Measurements from ENCODE around the gene PGRMC1.
"Not testable (repeated sequence)": the region's sequence is repeated elsewhere in the genome, so short reads cannot be mapped to it uniquely, and the experiment has no call there.

The PGRMC1 gene

DNA sequence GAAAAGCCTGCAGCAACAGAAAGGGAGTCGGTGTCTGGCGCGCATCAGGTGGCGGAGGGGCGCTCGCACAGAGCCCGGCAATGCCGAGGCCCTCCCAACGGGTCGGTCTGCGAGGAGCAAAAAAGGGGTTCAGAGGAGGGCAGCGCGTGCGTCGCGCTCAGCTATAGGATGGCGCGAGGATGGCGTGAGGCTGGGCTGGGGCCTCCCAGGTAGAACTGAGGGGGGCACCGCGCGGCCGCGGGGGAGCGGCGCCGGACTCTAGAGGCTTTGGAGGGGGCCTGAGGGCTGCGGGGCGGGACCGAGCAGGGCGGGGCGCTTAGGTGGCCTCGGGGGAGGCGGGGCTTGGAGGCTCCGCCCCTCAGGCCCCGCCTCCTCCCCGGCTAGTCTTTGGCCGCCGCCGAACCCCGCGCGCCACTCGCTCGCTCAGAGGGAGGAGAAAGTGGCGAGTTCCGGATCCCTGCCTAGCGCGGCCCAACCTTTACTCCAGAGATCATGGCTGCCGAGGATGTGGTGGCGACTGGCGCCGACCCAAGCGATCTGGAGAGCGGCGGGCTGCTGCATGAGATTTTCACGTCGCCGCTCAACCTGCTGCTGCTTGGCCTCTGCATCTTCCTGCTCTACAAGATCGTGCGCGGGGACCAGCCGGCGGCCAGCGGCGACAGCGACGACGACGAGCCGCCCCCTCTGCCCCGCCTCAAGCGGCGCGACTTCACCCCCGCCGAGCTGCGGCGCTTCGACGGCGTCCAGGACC, at the start of gene PGRMC1:
TSS of gene PGRMC1 (plus strand) at position 414 of the 751 bp plus-strand sequence. CDS start at position 493, 79 bp downstream.
- peak; percentile 45 to 62 for DNase-seq (ENCODE audit: low read depth in 1 of 2, low spot score in 1 of 2)

DNA sequence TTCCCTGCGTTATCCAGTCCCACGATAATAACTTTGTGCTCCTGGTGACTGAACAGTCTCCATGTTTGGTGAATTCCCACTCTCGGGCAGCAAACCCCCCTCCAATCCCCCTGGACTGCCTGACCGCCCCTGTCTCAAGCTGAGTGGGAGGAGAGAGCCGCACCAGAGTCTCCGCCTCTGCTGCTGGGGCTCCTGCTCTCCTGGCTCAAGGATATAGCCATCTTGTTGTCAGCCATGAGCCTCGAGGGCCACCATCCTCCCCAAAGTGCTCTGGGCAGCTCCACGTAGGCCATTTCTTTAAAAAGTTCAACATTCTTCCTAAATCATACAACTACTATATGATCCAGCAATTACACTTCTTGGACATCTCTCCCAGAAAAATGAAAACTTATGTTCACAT, 49.3 kb upstream of the PGRMC1 start:
- DNase-seq (ENCODE audit: low read depth in 1 of 2, low spot score in 1 of 2) = no peak

DNA sequence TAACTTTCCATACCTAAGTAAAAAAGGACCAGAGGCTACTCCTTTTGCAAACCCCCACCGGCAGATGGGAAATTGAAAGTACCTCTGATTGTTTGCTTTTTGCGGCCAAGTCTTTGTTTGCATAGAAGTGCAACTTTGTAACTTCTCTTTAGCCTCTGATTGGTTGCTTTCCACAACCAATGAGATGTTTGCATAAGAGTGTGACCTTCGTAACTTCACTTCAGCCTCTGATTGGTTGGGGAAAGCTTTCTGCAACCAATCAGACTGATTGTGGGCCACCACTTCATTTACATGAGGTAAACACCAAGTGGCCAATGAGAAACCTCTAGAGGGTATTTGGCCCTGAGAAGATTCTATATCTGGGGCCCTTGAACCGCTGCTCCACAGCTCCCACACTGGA, 48.8 kb upstream of the PGRMC1 start:
- DNase-seq (ENCODE audit: low read depth in 1 of 2, low spot score in 1 of 2) = no peak

DNA sequence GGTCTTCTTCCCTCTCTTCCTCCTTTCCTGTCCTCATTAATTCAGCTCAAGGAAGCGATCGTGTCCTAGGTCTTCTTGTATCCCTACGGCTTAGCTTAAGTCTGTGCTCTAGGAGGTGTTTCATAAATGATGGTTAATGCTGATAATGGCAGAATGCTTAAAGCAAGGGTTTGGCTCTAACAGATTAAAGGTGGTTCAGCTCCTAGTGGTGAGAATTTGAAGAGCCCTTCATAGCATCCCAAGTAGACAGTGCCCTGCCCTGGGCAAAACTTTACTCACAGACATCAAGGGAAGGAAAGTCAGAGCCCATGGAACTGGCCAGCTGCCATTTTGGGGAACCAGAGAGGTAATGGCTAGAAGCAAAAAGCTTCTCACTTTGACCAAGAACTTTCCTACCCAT, 47.0 kb upstream of the PGRMC1 start:
- no peak for DNase-seq (ENCODE audit: low read depth in 1 of 2, low spot score in 1 of 2)

DNA sequence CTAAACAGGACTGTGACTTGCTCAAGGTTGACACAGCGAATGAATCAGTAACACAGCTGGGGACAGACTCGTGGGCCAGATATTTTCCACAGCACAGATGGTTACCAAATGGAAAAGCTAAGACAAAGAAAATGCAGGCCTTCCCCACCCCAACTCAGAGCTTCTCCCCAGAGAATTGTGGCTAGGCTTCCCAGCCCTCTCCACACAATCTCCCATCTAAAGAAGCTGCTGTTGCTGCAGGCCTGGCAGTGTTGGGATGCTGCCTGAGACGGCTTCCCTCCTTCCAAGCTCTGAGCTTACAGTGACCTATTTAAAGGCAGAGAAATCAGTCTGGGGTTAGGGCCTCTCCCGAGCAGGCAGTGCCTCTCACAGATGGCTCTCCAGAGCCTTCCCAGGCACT, 46.5 kb upstream of the PGRMC1 start:
- no peak for DNase-seq (ENCODE audit: low read depth in 1 of 2, low spot score in 1 of 2)

DNA sequence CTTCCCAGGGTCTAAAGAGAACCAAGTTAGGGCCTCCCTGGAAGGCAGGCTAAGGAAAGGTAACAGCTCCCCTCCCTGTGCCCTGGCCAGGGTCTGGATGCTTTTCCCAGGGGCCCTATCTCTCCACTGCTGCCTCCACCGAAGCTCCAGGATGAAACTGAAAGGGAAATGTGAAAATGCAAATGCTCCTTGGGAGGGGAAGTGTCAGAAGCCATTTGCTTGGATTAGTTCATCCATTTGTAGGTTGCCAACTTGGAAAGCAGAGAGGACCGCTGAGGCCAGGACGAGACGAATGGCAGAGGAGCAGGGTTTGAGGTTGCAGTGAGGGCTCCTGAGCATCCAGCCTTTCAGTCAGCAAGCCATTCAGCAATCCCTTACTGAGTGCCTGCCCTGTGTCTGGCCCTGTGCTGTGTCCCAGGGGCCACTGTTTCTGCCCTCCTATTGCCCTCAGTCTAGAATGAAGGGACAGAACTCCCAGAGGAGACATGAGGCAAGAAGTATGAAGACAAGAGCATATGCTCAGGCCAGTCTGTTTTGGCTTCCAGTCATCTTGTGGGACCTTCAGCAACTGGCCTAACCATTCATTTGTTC, 45.9 kb upstream of the PGRMC1 start:
- no peak for DNase-seq (ENCODE audit: low read depth in 1 of 2, low spot score in 1 of 2)

DNA sequence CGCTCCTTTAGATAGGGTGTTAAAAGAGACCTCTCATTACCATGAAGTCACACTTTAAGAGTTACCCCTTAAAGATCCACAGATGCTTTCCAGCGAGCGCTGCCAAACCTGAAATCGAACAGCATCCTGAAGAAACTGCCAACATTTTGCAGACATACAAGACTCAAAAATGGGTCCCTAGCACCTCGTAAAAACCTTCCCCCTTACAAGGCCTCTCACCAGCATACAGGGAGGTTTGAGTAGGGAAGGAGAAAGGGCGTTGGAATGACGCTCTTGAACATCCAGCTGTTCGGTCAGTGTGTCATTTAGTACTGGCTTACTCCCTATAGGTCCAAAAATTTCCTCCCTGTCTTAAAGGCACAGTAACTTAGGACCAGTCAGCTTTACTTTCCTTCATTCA, 45.3 kb upstream of the PGRMC1 start:
- DNase-seq (ENCODE audit: low read depth in 1 of 2, low spot score in 1 of 2) = no peak

DNA sequence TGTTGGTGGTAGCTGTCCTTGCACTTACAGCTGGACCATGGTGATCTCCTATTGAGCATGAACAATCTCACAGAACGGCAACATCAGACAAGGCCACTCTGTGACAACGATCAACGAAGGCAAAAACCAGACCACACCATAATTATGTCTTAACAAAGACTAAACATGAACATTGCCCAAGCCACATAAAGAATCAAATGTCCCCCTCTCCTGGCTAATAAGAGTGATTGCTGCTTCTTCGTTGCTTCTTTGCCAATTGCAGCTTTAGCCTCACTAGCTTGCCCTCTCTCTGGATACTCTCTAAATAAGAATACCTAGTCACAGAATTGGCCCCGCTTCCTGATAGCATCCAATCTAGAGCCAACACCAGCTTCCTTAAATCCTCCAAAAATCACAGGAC, 41.5 kb upstream of the PGRMC1 start:
- DNase-seq (ENCODE audit: low read depth in 1 of 2, low spot score in 1 of 2) = no peak

DNA sequence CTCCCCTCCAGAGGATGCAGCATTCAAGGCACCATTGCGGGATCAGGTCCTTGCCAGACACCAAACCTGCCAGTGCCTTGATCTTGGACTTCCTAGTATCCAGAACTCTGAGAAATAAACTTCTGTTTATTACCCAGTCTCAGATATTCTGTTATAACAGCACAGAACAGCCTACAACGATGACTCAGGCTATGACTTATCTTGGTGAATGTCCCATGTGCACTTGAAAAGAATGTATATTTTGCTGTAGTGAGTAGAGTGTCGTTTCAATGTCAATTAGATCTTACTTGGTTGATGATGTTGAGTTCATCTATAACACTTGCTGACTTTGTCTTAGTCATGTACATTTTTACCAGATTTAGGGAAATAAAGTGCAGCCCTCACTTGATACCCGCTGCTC, 34.5 kb upstream of the PGRMC1 start:
- DNase-seq (ENCODE audit: low read depth in 1 of 2, low spot score in 1 of 2) = no peak

DNA sequence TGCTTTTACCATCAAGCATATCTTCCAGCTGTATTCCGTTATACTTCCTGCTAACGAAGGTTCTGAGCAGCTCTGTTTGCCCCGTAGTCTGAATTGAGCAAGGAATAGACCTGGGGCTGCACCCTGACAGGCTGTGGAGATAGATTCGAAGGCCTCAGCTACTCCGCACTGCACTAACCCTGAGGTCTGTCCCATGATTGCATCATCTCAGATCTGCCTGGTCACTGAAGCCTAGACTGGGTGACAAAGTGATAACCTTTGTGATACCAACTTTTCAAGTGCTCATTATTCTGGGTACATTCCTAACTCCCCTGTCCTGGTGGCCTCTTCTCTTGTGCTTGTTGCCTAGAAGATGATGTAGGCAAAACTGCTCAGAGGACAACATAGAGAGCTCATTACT, 29.9 kb upstream of the PGRMC1 start:
- no peak for DNase-seq (ENCODE audit: low read depth in 1 of 2, low spot score in 1 of 2)

DNA sequence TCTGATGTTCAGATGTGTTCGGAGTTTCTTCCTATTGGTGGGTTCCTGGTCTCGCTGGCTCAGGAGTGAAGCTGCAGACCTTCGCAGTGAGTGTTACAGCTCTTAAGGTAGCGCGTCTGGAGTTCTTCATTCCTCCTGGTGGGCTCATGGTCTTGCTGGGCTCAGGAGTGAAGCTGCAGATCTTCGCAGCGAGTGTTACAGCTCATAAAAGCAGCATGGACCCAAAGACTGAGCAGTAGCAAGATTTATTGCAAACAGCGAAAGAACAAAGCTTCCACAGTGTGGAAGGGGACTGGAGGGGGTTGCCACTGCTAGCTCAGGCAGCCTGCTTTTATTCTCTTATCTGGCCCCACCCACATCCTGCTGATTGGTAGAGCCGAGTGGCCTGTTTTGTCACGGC, 28.6 kb upstream of the PGRMC1 start:
- DNase-seq (ENCODE audit: low read depth in 1 of 2, low spot score in 1 of 2) = not testable (repeated sequence)

DNA sequence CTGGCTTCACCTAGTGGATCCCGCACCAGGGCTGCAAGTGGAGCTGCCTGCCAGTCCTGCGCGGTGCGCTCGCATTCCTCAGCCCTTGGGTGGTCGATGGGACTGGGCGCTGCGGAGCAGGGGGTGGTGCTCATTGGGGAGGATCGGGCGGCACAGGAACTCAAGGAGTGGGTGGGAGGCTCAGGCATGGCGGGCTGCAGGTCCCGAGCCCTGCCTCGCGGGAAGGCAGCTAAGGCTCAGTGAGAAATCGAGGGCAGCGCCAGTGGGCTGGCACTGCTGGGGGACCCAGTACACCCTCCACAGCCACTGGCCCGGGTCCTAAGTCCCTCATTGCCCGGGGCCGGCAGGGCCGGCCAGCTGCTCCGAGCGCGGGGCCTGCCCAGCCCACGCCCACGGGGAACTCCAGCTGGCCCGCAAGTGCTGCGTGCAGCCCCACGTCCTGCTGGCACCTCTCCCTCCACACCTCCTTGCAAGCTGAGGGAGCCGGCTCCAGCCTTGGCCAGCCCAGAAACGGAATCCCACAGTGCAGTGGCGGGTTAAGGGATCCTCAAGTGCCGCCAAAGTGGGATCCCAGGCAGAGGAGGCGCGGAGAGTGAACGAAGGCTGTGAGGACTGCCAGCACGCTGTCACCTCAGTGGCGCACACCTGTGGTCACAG, 27.6 kb upstream of the PGRMC1 start:
- no peak for DNase-seq (ENCODE audit: low read depth in 1 of 2, low spot score in 1 of 2)

DNA sequence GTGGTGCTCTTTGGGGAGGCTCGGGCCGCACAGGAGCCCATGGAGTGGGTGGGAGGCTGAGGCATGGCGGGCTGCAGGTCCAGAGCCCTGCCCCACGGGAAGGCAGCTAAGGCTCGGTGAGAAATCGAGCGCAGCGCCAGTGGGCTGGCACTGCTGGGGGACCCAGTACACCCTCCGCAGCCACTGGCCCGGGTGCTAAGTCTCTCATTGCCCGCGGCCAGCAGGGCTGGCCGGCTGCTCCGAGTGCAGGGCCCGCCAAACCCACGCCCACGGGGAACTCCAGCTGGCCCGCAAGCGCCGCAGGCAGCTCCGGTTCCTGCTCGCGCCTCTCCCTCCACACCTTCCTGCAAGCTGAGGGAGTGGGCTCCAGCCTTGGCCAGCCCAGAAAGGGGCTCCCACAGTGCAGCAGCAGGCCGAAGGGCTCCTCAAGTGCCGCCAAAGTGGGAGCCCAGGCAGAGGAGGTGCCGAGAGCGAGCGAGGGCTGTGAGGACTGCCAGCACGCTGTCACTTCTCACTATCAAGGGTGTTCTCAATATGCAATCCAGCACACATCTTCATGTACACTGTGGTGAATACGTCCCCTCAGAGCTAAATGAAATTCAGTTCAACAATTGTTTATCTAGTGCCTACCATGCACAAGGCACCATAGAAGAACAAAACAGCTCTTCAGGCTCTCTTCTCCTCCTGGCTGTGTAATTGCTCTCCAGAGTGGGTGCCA, 25.0 kb upstream of the PGRMC1 start:
- DNase-seq (ENCODE audit: low read depth in 1 of 2, low spot score in 1 of 2) = not testable (repeated sequence)

DNA sequence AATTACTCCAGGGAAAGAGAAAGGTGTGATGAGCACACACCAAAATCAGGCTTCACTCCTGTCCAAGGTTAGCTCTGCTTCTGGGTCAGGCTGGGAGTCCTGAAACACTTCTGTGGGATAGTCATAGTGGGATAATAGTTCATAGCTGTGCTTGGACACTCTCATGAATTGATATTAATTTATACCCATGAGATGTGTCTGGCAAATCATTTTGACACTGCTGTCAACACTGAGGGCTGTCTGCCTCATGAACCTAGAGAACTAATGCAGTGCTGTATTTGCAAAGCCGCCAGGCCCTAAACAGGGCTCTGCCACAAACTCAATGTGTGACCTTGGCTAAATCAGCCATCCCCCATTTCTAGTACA, 24.5 kb upstream of the PGRMC1 start:
- no peak for DNase-seq (ENCODE audit: low read depth in 1 of 2, low spot score in 1 of 2)

DNA sequence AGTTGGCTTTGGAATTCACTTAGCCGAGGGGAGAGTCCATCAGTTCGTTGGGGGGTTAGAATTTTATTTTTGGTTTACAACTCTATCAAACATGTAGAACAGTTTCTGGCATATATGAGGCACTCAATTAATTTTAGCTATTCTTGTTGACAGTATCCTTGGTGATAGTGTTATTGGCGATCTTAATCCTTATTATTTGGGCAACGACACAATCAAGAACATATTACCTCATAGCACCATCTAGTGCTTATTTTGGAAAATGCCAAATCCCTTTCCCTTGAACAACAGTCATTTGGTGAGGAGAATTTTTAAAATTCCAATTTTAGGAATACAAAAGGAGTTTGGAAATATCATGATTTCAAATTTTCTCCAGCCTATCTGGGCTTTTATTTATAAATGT, 17.9 kb upstream of the PGRMC1 start:
- DNase-seq (ENCODE audit: low read depth in 1 of 2, low spot score in 1 of 2) = no peak

DNA sequence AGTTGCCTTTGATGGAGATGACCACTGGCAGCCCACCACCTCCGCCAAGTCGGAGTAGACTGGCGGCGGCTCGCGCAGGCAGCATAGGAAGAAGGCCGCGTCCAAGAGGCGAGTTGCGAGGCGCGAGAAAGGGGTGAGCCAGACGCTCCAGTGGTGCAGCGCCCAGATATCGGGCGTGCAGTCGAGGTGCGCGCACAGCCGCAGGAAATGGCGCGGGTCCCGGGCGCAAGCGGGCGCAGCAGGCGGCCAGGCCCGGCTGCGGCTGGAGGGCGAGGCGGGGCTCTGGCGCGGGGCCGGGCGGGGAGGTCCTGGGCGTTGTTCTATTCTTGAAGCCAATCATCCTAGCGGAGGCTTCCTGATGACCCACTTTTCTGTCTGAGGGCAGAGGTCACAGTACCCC, 13.2 kb upstream of the PGRMC1 start:
- no peak for DNase-seq (ENCODE audit: low read depth in 1 of 2, low spot score in 1 of 2)

DNA sequence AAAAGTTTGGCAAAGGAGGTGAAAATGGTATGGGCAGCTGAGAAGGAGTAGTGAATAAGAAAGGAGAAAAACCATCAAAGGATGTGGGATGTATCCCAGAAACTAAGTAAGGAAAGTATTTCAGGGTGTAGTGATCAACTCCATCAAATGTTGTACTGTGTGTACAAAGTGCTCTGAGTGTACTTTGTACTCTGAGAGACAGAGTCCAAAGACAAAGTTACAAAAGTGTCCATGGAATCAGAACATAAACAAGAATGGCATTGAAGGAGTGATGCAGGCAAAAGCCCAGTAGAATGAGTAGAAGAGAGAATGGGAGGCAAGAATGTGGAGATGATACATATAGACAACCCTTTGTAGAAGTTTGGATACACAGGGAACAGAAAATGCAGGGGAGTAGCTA, 12.3 kb upstream of the PGRMC1 start:
- no peak for DNase-seq (ENCODE audit: low read depth in 1 of 2, low spot score in 1 of 2)

DNA sequence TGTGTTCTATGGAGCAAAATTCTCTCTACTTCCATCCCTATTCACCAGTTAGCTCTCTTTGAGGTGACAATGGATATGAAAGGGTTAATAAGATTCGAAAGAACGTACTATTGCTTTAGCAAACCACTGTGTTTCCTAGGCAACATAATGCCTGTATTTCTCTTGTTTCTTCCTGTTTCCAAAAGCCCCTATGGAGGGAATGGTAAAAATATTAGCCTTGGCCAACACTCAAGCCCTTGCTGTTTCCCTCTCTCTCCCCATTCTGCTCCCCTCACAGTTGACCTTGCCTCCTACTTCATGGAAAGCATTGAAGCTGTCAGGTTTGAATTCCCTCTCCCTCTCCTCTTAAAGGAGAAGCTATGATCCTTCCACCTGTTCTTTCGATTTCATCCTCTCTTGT, 9.6 kb upstream of the PGRMC1 start:
- no peak for DNase-seq (ENCODE audit: low read depth in 1 of 2, low spot score in 1 of 2)

DNA sequence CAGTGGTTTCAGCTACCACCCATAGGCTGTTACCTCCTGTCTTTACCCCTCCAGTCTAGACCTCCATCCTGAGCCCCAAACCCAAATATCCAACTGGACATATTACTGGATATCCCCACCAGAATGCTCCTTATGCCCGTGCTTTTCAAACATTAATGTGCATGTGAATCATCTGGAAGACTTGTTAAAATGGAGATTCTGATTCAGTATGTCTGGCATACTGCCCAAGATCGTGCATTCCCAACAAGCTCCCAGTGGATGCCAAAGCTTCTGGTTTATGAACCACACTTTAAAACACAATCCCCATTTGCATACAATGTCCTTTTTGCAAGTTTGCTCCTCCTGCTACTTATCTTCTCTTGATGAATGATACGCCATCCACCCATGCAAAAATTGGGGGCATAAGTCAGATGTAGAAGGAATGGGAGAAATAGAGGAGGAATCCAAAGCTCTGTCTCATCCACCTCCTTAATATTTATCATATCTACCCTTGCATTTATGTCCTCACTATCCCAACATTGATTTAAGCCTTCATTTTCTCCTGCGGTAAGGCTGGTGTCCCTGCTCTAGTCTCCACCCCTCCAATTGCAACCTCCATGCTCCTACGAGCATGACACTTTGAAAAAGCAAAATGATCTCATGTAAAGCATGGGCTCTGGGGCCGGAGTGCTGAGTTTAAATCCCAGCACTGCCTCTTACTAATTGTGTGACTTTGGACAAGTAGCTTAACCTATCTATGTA, 7.4 kb upstream of the PGRMC1 start:
- DNase-seq (ENCODE audit: low read depth in 1 of 2, low spot score in 1 of 2) = no peak

DNA sequence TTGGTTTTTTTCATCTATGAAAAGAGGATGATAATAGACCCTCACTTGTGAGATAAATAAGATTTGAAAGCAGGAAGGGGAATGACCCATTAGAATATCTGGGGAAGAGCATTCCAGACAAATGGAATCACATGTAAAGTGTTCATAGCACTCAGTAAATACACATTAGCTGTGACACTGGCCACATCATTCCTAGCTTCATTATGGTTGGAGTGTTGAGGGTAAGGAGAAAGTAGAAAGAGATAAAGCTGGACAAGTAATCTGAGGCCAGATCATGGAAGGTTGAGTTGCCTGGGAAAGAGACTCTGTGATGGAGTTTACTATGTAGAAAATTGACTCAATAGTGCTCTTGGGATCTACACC, 6.9 kb upstream of the PGRMC1 start:
- DNase-seq (ENCODE audit: low read depth in 1 of 2, low spot score in 1 of 2) = no peak

DNA sequence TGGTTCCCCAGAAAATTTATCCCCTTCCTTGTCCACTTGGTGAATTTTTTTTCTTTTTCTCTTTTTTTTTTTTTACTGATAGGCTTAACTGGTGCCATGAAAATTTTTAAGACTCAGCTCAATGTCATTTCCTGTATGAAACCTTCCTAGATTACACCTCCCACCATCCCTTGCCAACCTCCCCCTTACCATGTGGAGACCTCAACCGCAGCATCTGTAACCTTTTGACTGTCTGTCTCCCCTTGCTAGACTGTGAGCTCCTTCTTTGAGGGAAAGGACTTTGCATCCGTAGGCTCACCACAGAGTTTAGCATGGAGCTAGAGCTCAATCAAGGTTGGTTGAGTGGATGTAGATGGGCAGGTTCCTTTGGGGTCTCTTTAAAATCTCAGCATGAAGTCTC, 5.2 kb upstream of the PGRMC1 start:
- no peak for DNase-seq (ENCODE audit: low read depth in 1 of 2, low spot score in 1 of 2)

All from activated CD4-positive, alpha-beta T cell treated with anti-CD3 and anti-CD28 coated beads, Interleukin-2, amount 50 U/mL, for 24 hours (primary cell).